Natural killer cell (primary cell): ENCODE data around the gene PLPPR3. TPM values are rescaled to one million over a fixed set of nuclear protein-coding genes. Genes with fewer than 3 reads are reported as not detected.

ENCODE experiments used
- ATAC-seq, 3 donors: fragments of 150-1000 bp in 2 of 3; fragments of 200-7000 bp in 1 of 3; cut with Tn5 transposase; 1 replicate in 1 of 3; 2 replicates in 2 of 3; pipeline ENCODE4 v1.10.0; 2021; ENCODE audit warnings: mild to moderate bottlenecking in 2 of 3, moderate library complexity in 2 of 3
- DNase-seq, 2 donors: peaks; one replicate each; pipeline versions ENCODE4 v3.0.0 to v3.0.0-alpha.2; 2013 to 2021; ENCODE audit warnings: mixed read lengths in 1 of 2
- H3K27ac ChIP-seq: one replicate; pipeline ENCODE4 v1.5.1; 2013; ENCODE audit warnings: mild to moderate bottlenecking, low read length
- H3K27me3 ChIP-seq: one replicate; pipeline ENCODE4 v1.6.1; 2013; ENCODE audit warnings: low read length; ENCODE audit not compliant: control insufficient read depth, insufficient read depth
- H3K36me3 ChIP-seq: one replicate; pipeline ENCODE4 v1.6.1; 2013; ENCODE audit warnings: low read length; ENCODE audit not compliant: control insufficient read depth, insufficient read depth
- H3K4me1 ChIP-seq: one replicate; pipeline ENCODE4 v1.6.1; 2013; ENCODE audit warnings: low read length; ENCODE audit not compliant: control insufficient read depth, insufficient read depth
- H3K4me3 ChIP-seq: one replicate; pipeline ENCODE4 v1.5.1; 2013; ENCODE audit warnings: low read length
- H3K9me3 ChIP-seq: one replicate; pipeline ENCODE4 v1.6.1; 2013; ENCODE audit warnings: low read length; ENCODE audit not compliant: control insufficient read depth, insufficient read depth
- H3K27ac Mint-ChIP-seq, 2 donors: one replicate each; pipeline ENCODE4 v1.8.0; 2022; ENCODE audit warnings: mild to moderate bottlenecking in 2 of 2, mixed read lengths in 2 of 2, moderate library complexity in 1 of 2
- H3K27me3 Mint-ChIP-seq, 2 donors: one replicate each; pipeline ENCODE4 v1.8.0; 2022; ENCODE audit warnings: low read depth in 2 of 2, mixed read lengths in 2 of 2
- H3K36me3 Mint-ChIP-seq: one replicate; pipeline ENCODE4 v1.8.0; 2022; ENCODE audit warnings: mixed read lengths
- H3K4me1 Mint-ChIP-seq, 2 donors: one replicate each; pipeline ENCODE4 v1.8.0; 2022; ENCODE audit warnings: mixed read lengths in 2 of 2
- H3K4me3 Mint-ChIP-seq: one replicate; pipeline ENCODE4 v1.8.0; 2022; ENCODE audit warnings: mild to moderate bottlenecking, moderate library complexity, mixed read lengths
- H3K9me3 Mint-ChIP-seq, 2 donors: one replicate each; pipeline ENCODE4 v1.8.0; 2022; ENCODE audit warnings: mixed read lengths in 2 of 2
- CTCF ChIP-seq: fragments of 200-600 bp; IDR thresholded peaks from one replicate; pipeline ENCODE4 v1.8.0; 2022; ENCODE audit warnings: antibody characterized with exemption
- WGBS: methylation state at CpG from one replicate; pipeline ENCODE4 v1.1.7; 2013; ENCODE audit warnings: missing lambda C conversion rate; ENCODE audit not compliant: insufficient coverage; 5-methylcytosine and 5-hydroxymethylcytosine counted together
- intact Hi-C: fragments of 100-400 bp; cut with micrococcal nuclease; formaldehyde crosslinking; loops from one replicate; pipeline ENCODE4 v1.14.2; 2022
- total RNA-seq, 4 donors: library from RNA; stranded (reverse); fragments of 120-200 nt in 1 of 4; gene quantifications; one replicate each; pipeline versions ENCODE4 v1.2.3 to v1.2.4, GENCODE V29; 2013 to 2022

Gene PLPPR3
- total RNA-seq, 3 donors from 2014 or later (not counting 1 experiment from before 2014, with no cell fraction given): not detected

DNA sequence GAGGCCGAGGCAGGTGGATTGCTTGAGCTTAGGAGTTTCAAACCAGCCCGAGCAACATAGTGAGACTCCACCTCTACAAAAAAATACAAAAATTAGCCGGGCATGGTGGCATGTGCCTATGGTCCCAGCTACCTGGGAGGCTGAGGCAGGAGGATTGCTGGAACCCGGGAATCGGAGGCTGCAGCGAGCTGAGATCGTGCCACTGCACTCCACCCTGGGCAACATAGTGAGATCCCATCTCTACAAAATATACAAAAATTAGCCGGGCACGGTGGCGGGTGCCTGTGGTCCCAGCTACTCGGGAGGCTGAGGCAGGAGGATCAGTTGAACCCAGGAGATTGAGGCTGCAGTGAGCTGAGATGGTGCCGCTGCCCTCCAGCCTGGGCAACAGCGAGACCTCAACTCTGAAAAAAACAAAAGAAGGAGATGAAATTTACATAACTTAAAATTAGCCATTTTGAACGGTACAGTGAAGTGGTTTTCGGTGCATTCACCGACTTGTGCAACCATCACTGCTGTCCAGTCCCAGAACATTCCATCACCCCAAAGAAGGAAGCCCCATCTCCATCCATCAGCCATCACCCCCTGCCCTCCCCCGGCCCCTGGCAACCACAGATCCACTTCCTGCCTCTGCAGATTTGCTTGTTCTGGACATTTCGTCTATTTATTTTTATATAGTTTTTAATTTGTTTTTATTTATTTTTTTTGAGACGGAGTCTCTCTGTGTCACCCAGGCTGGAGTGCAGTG lies 4.3 kb upstream of the PLPPR3 start:
- no peak for TF ChIP-seq CTCF
- Mint-ChIP-seq H3K4me1 (no peaks in the 10 kb centered on the region), H3K27ac (no peak overlapping the region), H3K36me3 (no peaks in the 10 kb centered on the region), H3K9me3 (no peaks in the 10 kb centered on the region), H3K27me3 (peaks cover 6 to 10% of the 10 kb centered on the region in 2 donors), H3K4me3 (no peak overlapping the region)
- H3K27ac ChIP-seq: no peak overlapping the region
- H3K27me3 ChIP-seq: peaks cover 11% of the 10 kb centered on the region
- H3K4me1 ChIP-seq: no peaks in the 10 kb centered on the region
- WGBS: 83% methylated on average over 17 of the region's 19 CpGs
- no peak overlapping the region for H3K4me3 ChIP-seq
- ATAC-seq (no peak), DNase-seq (no peak)
- H3K36me3 ChIP-seq: no peaks in the 10 kb centered on the region
- intact Hi-C loops: no loop called here
- no peaks in the 10 kb centered on the region for H3K9me3 ChIP-seq

- H3K4me3 ChIP-seq: no peak overlapping the region
- no peak overlapping the region for H3K27ac Mint-ChIP-seq
- no peak for TF ChIP-seq CTCF
- H3K4me1 ChIP-seq: no peaks in the 10 kb centered on the region
- ATAC-seq (no peak), DNase-seq (no peak)
- no peaks in the 10 kb centered on the region for H3K9me3 Mint-ChIP-seq
- no peaks in the 10 kb centered on the region for H3K36me3 Mint-ChIP-seq
- H3K4me1 Mint-ChIP-seq: no peaks in the 10 kb centered on the region
- WGBS: 80% methylated on average over 15 of the region's 15 CpGs
- intact Hi-C loops: no loop called here
- no peaks in the 10 kb centered on the region for H3K36me3 ChIP-seq
- H3K9me3 ChIP-seq: no peaks in the 10 kb centered on the region
- H3K27ac ChIP-seq: no peak overlapping the region
- no peak overlapping the region for H3K4me3 Mint-ChIP-seq
- peaks cover 11% of the 10 kb centered on the region for H3K27me3 ChIP-seq
- H3K27me3 Mint-ChIP-seq: peaks cover 6 to 10% of the 10 kb centered on the region in 2 donors
Observed at GRCh38 chr19:824885-825284, 3.1 kb upstream of the PLPPR3 start.

- Histone ChIP-seq H3K9me3 (no peaks in the 10 kb centered on the region), H3K27ac (no peak overlapping the region), H3K36me3 (no peaks in the 10 kb centered on the region), H3K4me1 (no peaks in the 10 kb centered on the region), H3K27me3 (peaks cover 11% of the 10 kb centered on the region), H3K4me3 (no peak overlapping the region)
- no peak for ATAC-seq
- Mint-ChIP-seq H3K9me3 (no peaks in the 10 kb centered on the region), H3K4me1 (no peaks in the 10 kb centered on the region), H3K4me3 (no peak overlapping the region), H3K27me3 (peaks cover 6 to 10% of the 10 kb centered on the region in 2 donors), H3K36me3 (no peaks in the 10 kb centered on the region), H3K27ac (no peak overlapping the region)
- intact Hi-C loops: no loop called here
- DNase-seq: no peak
- 64% methylated on average over 11 of the region's 12 CpGs for WGBS
- no peak for TF ChIP-seq CTCF
Observed at GRCh38 chr19:823565-824121, 1.9 kb upstream of the PLPPR3 start.
